Measurements from ENCODE around the gene TENM4. TPM values are rescaled to one million over a fixed set of nuclear protein-coding genes. Genes with fewer than 3 reads are reported as not detected.

The TENM4 gene
- total RNA-seq, 1 donor, result 10.4 TPM

DNA sequence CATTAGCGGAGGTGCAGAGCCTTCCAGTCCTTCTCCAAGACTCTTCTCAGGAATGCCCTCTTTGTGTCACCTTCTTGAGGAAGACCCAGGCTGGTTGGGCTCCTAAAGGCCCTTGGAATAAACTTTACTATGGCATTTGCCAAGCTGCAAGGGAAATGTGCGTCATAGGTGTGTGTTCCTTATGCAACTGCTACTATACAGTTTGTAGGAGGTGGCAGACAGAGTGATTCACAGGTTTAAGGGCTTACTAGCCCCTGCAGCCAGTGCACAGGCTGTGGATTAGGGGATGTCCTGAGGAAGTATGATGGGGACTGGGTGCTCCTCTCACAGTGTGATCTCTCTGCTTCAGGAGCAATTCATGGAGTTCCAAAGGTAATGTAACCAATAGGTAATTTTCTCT, 74.6 kb downstream of the TENM4 start:
- no peak for DNase-seq (ENCODE audit: low read depth)
- no peak overlapping the region for H3K4me3 ChIP-seq (ENCODE audit: low read depth, low read length)
- TF ChIP-seq, protein P1, sequence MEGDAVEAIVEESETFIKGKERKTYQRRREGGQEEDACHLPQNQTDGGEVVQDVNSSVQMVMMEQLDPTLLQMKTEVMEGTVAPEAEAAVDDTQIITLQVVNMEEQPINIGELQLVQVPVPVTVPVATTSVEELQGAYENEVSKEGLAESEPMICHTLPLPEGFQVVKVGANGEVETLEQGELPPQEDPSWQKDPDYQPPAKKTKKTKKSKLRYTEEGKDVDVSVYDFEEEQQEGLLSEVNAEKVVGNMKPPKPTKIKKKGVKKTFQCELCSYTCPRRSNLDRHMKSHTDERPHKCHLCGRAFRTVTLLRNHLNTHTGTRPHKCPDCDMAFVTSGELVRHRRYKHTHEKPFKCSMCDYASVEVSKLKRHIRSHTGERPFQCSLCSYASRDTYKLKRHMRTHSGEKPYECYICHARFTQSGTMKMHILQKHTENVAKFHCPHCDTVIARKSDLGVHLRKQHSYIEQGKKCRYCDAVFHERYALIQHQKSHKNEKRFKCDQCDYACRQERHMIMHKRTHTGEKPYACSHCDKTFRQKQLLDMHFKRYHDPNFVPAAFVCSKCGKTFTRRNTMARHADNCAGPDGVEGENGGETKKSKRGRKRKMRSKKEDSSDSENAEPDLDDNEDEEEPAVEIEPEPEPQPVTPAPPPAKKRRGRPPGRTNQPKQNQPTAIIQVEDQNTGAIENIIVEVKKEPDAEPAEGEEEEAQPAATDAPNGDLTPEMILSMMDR (IDR thresholded peaks at IDR 0.05; ENCODE audit: insufficient read depth, low read depth, low read length), result no peak

DNA sequence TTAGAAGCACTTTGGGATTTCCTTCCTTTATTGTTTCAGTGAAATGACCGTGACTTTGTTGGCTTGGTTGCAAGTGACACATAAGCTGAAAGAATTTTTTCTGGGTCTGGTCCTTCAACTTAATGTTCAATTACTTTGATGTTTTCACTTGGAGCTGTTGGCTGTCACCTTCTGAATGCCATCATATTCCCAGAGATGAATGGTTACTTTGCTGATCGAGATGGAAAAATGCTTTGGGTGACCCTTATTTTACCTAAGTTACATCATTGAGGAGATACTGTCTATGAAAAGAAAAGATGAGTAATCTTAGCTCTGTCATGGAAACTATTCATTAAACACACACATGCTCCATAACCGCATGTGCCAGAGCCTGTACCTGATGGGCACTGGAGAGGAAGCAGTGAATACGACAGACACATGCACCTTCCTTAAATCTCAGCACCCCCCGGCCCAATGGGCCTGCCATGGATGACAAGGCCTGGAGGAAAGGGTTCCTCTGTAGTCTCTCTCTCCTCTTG, 76.9 kb downstream of the TENM4 start:
- no peak overlapping the region for H3K4me3 ChIP-seq (ENCODE audit: low read depth, low read length)
- TF ChIP-seq, protein P1 (IDR thresholded peaks at IDR 0.05; ENCODE audit: insufficient read depth, low read depth, low read length), result no peak
- no peak for DNase-seq (ENCODE audit: low read depth)

DNA sequence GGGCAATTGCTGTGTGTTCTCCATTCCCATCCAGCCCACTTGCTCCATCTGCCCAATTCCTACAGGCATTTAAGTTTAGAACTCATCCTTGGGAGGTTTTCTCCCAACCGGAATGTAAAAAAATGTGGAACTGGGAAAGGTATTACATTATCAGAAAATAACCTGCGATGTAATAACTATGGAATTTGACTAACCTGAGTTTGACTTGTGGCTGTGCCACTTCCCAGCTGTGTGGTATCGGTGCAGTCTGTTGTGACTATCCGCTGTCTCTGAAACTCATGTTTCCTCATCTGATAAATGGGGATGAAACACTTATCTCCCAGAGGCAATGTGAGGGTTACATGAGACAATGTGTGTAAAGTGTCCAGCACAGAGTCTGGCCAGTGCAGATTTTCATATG, 77.6 kb downstream of the TENM4 start:
- TF ChIP-seq, protein P1 (IDR thresholded peaks at IDR 0.05; ENCODE audit: insufficient read depth, low read depth, low read length), result no peak
- H3K4me3 ChIP-seq (ENCODE audit: low read depth, low read length), result no peak overlapping the region
- no peak for DNase-seq (ENCODE audit: low read depth)

DNA sequence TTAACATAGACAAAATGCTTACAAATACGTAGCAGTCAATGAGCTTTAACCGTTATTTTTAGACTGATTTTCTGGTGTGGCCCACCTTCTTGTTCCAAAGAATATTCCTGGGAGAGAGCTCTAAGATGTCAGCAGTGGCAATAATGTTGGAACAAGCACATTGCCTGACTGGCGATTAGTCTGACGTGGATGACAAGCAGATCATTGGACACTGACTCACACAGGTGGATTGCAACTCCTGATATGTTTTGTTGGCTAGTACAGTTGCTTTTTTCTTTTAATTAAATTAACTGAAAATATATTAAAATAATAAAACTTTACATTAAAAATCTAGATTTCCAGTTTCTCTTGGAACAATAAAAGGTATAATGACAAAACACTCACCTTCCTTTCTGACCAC, 78.0 kb downstream of the TENM4 start:
- no peak for DNase-seq (ENCODE audit: low read depth)
- TF ChIP-seq, protein P1 (IDR thresholded peaks at IDR 0.05; ENCODE audit: insufficient read depth, low read depth, low read length), result no peak
- no peak overlapping the region for H3K4me3 ChIP-seq (ENCODE audit: low read depth, low read length)

DNA sequence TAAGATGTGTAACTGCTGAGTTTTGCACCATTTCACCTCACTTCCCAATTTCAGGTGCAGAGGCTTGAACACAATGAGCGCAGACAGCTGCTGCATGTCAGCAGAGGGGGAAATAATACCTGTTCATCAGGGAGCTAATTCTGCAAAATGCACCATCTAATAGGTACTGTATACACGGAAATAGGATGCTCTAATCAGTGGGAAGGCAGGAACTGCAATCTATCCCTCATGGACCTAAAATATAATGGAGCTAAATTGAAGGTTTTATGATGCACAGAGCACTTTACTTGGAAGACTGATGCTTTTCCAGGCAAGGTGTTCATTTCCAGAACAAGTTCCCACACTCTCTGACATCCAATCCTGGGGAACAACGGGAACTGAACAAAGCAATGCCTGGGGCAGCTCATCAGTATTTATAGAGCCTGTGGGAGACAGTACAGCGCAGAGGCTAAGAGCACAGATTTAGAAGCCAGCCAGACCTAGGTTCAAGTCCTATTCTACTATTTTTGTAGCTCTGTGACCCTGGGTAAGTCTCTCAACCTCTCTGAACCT, 78.5 kb downstream of the TENM4 start:
- TF ChIP-seq, protein P1 (IDR thresholded peaks at IDR 0.05; ENCODE audit: insufficient read depth, low read depth, low read length), result no peak

GRCh38 chr11:79358258-79358657, 82.6 kb downstream of the TENM4 start:
- no peak overlapping the region for H3K4me3 ChIP-seq (ENCODE audit: low read depth, low read length)
- TF ChIP-seq, protein P1 (IDR thresholded peaks at IDR 0.05; ENCODE audit: insufficient read depth, low read depth, low read length), result no peak
- DNase-seq (ENCODE audit: low read depth), result no peak

More for the DNA sequence above, 78.5 kb downstream of the TENM4 start:
- no peak for DNase-seq (ENCODE audit: low read depth)
- no peak overlapping the region for H3K4me3 ChIP-seq (ENCODE audit: low read depth, low read length)

- no peak for DNase-seq (ENCODE audit: low read depth)
- TF ChIP-seq, protein P1 (IDR thresholded peaks at IDR 0.05; ENCODE audit: insufficient read depth, low read depth, low read length), result no peak
- no peak overlapping the region for H3K4me3 ChIP-seq (ENCODE audit: low read depth, low read length)
These were observed 87.1 kb downstream of the TENM4 start for GRCh38 chr11:79353706-79354105.
